IMR-90 (cell line): ENCODE measurements around the gene ZNF641.
"Not testable (repeated sequence)": the region's sequence is repeated elsewhere in the genome, so short reads cannot be mapped to it uniquely, and the experiment has no call there.

Experiments used
- FOS ChIP-seq: fragments of 150-350 bp; IDR thresholded peaks from 2 replicates; pipeline ENCODE4 v1.6.1; 2016; ENCODE audit warnings: low read depth, low read length
- MAZ ChIP-seq: IDR thresholded peaks from 2 replicates; pipeline ENCODE4 v1.6.1; 2012; ENCODE audit warnings: low read depth, mild to moderate bottlenecking, low read length, improper control_type of control experiment, moderate library complexity, borderline replicate concordance
- MXI1 ChIP-seq: IDR thresholded peaks from 2 replicates; pipeline ENCODE4 v1.6.1; 2012; ENCODE audit warnings: low read depth, mild to moderate bottlenecking, low read length, moderate library complexity, borderline replicate concordance
- NFE2L2 ChIP-seq: fragments of 150-350 bp; IDR thresholded peaks from 2 replicates; pipeline ENCODE4 v1.6.1; 2016; ENCODE audit warnings: low read depth, mild to moderate bottlenecking, low read length
- POLR2A ChIP-seq: IDR thresholded peaks from 2 replicates; pipeline ENCODE4 v1.6.1; 2012; ENCODE audit warnings: mild to moderate bottlenecking, low read depth, low read length
- RAD21 ChIP-seq: IDR thresholded peaks from 2 replicates; pipeline ENCODE4 v1.6.1; 2012; ENCODE audit warnings: low read length, improper control_type of control experiment
- RCOR1 ChIP-seq: IDR thresholded peaks from 2 replicates; pipeline ENCODE4 v1.6.1; 2012; ENCODE audit warnings: mild to moderate bottlenecking, low read length, improper control_type of control experiment; ENCODE audit not compliant: insufficient replicate concordance
- SMC3 ChIP-seq: fragments of 150-350 bp; IDR thresholded peaks from 2 replicates; pipeline ENCODE4 v1.6.1; 2016; ENCODE audit warnings: low read depth, mild to moderate bottlenecking, antibody characterized with exemption, low read length, moderate library complexity
- TF ChIP-seq, protein P1 (sequence below): conservative IDR thresholded peaks from 2 replicates; pipeline ENCODE4 v1.5.1; 2012; ENCODE audit warnings: mild to moderate bottlenecking, low read depth, low read length, improper control_type of control experiment
- TF ChIP-seq, protein P2 (sequence below): fragments of 150-350 bp; IDR thresholded peaks from 2 replicates; pipeline ENCODE4 v1.6.1; 2017; ENCODE audit warnings: mild to moderate bottlenecking, antibody characterized with exemption, low read length, low read depth
- TF ChIP-seq, protein P3 (sequence below): fragments of 150-350 bp; IDR thresholded peaks from 2 replicates; pipeline ENCODE4 v1.6.1; 2016; ENCODE audit warnings: low read depth, mild to moderate bottlenecking, low read length, moderate library complexity, borderline replicate concordance

DNA sequence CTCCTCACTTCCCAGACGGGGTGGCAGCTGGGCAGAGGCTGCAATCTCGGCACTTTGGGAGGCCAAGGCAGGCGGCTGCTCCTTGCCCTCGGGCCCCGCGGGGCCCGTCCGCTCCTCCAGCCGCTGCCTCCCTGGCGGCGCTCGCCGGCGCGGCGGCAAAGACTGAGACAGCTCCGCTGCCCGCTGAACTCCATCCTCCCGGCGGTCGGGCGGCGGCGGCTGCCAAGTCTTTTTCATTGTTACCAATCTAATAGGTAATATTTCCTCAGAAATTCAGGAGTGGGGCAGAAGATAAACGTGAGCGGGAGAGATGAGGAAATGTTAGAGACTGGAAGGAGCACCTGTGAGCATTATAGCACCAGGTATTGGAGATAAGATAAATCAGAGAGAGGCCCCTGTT lies 17.0 kb downstream of the ZNF641 start:
- TF ChIP-seq, protein P1, sequence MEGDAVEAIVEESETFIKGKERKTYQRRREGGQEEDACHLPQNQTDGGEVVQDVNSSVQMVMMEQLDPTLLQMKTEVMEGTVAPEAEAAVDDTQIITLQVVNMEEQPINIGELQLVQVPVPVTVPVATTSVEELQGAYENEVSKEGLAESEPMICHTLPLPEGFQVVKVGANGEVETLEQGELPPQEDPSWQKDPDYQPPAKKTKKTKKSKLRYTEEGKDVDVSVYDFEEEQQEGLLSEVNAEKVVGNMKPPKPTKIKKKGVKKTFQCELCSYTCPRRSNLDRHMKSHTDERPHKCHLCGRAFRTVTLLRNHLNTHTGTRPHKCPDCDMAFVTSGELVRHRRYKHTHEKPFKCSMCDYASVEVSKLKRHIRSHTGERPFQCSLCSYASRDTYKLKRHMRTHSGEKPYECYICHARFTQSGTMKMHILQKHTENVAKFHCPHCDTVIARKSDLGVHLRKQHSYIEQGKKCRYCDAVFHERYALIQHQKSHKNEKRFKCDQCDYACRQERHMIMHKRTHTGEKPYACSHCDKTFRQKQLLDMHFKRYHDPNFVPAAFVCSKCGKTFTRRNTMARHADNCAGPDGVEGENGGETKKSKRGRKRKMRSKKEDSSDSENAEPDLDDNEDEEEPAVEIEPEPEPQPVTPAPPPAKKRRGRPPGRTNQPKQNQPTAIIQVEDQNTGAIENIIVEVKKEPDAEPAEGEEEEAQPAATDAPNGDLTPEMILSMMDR: not testable (repeated sequence)
- not testable (repeated sequence) for TF ChIP-seq RCOR1, NFE2L2, POLR2A, MAZ, FOS, RAD21, MXI1, SMC3
- TF ChIP-seq, protein P2, sequence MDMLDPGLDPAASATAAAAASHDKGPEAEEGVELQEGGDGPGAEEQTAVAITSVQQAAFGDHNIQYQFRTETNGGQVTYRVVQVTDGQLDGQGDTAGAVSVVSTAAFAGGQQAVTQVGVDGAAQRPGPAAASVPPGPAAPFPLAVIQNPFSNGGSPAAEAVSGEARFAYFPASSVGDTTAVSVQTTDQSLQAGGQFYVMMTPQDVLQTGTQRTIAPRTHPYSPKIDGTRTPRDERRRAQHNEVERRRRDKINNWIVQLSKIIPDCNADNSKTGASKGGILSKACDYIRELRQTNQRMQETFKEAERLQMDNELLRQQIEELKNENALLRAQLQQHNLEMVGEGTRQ: not testable (repeated sequence)
- TF ChIP-seq, protein P3, sequence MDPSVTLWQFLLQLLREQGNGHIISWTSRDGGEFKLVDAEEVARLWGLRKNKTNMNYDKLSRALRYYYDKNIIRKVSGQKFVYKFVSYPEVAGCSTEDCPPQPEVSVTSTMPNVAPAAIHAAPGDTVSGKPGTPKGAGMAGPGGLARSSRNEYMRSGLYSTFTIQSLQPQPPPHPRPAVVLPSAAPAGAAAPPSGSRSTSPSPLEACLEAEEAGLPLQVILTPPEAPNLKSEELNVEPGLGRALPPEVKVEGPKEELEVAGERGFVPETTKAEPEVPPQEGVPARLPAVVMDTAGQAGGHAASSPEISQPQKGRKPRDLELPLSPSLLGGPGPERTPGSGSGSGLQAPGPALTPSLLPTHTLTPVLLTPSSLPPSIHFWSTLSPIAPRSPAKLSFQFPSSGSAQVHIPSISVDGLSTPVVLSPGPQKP: not testable (repeated sequence)
